ENCODE data around the gene LRRC49. TPM values are rescaled to one million over a fixed set of nuclear protein-coding genes. Genes with fewer than 3 reads are reported as not detected.

Gene LRRC49
- total and polyA plus RNA-seq, 3 experiments from 2014 or later: 0.46 to 0.62 TPM; not detected in 1

DNA sequence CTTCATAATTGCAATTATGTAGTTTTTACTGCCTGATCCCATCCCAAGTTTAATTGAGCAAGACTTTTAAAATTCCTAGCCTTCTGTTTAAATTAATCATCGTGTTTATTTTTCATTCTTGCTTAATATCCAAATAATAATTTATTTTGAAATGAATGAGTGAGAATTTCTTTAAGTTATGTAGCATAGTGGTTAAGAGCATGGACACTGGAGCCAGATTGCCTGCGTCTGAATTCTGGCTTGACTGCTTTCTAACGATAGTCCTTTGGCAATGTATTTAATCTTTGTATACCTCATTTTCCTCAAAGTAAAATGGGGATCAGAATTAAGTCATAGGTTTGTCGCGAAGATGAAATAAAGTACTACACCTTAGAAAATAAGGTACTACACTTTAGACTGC lies 71.4 kb downstream of the LRRC49 start:
- H3K27ac Mint-ChIP-seq: no peak overlapping the region
- no peak overlapping the region for H3K4me3 Mint-ChIP-seq
- Histone ChIP-seq H3K27me3 (ENCODE audit: insufficient read depth, low read length, poor library complexity, severe bottlenecking) (no peaks in the 10 kb centered on the region), H3K4me1 (ENCODE audit: insufficient read depth, low read length) (no peaks in the 10 kb centered on the region), H3K4me3 (ENCODE audit: low read length) (no peak overlapping the region), H3K9me3 (ENCODE audit: low read length) (no peaks in the 10 kb centered on the region), H3K27ac (ENCODE audit: low read depth, low read length) (no peak overlapping the region), H3K36me3 (ENCODE audit: insufficient read depth, low read length) (no peaks in the 10 kb centered on the region)
- POLR2A ChIA-PET: no interaction called here
- H3K4me1 Mint-ChIP-seq: no peaks in the 10 kb centered on the region
- DNase-seq: no peak
- H3K27me3 Mint-ChIP-seq: peaks cover 0 to 7% of the 10 kb centered on the region in 2 donors
- H3K36me3 Mint-ChIP-seq: no peaks in the 10 kb centered on the region
- CTCF ChIA-PET: no interaction called here
- peaks cover 0 to 3% (median 0%) of the 10 kb centered on the region in 5 donors for H3K9me3 Mint-ChIP-seq

DNA sequence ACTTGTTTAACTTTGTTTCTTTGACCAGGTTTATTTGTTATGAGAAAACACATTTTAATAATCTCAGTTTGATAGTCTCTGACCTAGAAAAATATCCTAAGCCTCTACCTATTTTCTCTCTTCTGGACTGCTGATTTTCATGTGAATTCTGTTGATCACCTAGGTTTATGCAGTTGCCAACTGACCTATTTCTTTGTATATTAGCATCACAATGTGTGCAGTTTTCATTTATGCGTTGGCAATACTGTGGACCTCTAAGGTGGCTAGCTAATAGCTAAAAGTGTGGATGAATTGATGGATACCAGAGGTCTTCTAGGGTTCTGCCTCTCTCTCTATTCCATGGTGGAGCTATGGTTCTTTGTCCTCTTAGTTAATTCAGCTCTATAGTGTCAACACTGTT lies 72.1 kb downstream of the LRRC49 start:
- H3K27ac ChIP-seq (ENCODE audit: low read depth, low read length): no peak overlapping the region
- no peaks in the 10 kb centered on the region for H3K36me3 ChIP-seq (ENCODE audit: insufficient read depth, low read length)
- DNase-seq: no peak
- H3K4me3 ChIP-seq (ENCODE audit: low read length): no peak overlapping the region
- H3K27me3 Mint-ChIP-seq: peaks cover 0 to 2% of the 10 kb centered on the region in 2 donors
- H3K4me1 Mint-ChIP-seq: no peaks in the 10 kb centered on the region
- CTCF ChIA-PET: no interaction called here
- peaks cover 0 to 3% (median 0%) of the 10 kb centered on the region in 5 donors for H3K9me3 Mint-ChIP-seq
- no peak overlapping the region for H3K27ac Mint-ChIP-seq
- H3K4me1 ChIP-seq (ENCODE audit: insufficient read depth, low read length): no peaks in the 10 kb centered on the region
- H3K36me3 Mint-ChIP-seq: no peaks in the 10 kb centered on the region
- POLR2A ChIA-PET: no interaction called here
- H3K9me3 ChIP-seq (ENCODE audit: low read length): no peaks in the 10 kb centered on the region
- no peak overlapping the region for H3K4me3 Mint-ChIP-seq
- H3K27me3 ChIP-seq (ENCODE audit: insufficient read depth, low read length, poor library complexity, severe bottlenecking): no peaks in the 10 kb centered on the region

DNA sequence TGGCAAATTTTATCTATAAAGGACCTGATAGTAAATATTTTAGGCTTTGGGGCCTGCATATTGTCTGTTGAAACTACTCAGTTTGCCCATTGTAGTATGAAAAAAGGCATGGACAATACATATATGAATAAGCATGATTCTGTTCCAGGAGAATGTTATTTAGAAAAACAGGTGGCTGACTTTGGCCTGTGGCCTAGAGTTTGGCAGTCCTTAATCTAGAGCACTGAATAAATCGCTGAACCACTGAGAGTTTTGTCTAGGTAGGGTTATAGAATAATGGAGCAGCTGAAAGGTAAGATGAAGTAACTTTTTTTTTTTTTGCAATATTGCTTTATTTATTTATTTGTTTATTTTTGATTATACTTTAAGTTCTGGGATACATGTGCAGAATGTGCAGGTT lies 75.0 kb downstream of the LRRC49 start:
- Histone ChIP-seq H3K9me3 (ENCODE audit: low read length) (no peaks in the 10 kb centered on the region), H3K27ac (ENCODE audit: low read depth, low read length) (no peak overlapping the region), H3K27me3 (ENCODE audit: insufficient read depth, low read length, poor library complexity, severe bottlenecking) (no peaks in the 10 kb centered on the region), H3K36me3 (ENCODE audit: insufficient read depth, low read length) (no peaks in the 10 kb centered on the region), H3K4me3 (ENCODE audit: low read length) (no peak overlapping the region), H3K4me1 (ENCODE audit: insufficient read depth, low read length) (no peaks in the 10 kb centered on the region)
- no peak for DNase-seq
- Mint-ChIP-seq H3K27me3 (peaks cover 0 to 3% of the 10 kb centered on the region in 2 donors), H3K4me3 (no peak overlapping the region), H3K27ac (no peak overlapping the region), H3K36me3 (no peaks in the 10 kb centered on the region), H3K4me1 (no peaks in the 10 kb centered on the region), H3K9me3 (peaks cover 0 to 3% (median 0%) of the 10 kb centered on the region in 5 donors)
- ChIA-PET CTCF (no interaction called here), POLR2A (no interaction called here)

DNA sequence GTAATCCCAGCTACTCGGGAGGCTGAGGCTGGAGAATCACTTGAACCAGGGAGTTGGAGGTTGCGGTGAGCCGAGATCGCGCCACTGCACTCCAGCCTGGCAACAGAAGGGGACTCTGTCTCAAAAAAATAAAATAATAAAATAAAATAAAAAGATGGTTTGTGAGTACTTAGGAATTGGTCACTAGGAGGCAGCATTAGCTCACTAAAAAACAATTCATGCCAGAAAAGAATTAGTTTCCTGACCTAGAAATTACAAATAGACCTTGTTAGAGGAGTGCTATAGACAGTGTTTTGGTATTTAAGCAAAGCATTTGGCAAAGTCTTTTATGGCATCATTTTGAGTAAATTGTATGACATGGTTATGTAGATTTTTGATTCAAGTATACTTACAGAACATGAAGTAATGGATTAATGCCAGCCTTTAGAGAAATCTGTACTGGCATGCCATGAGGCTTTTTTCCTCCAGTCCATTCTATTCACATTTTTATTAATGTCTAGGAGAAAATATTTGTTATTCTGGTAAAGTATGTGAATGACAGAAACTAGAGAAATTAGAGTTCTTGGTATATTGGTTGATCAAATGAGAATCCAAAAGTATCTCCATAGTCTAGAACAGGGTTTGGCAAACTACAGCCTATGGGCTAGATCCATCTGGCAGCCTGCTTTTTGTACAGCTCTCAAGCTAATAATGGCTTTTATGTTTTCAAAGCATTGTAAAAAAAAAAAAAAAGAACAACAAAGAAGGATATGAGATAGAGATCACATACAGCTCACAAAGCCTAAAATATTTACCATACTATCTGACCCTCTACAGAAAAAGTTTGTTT lies 81.6 kb downstream of the LRRC49 start:
- Mint-ChIP-seq H3K4me3 (no peak overlapping the region), H3K4me1 (no peaks in the 10 kb centered on the region), H3K36me3 (no peaks in the 10 kb centered on the region), H3K9me3 (peaks cover 0 to 7% (median 0%) of the 10 kb centered on the region in 5 donors), H3K27me3 (peaks cover 5 to 22% of the 10 kb centered on the region in 2 donors), H3K27ac (no peak overlapping the region)
- H3K4me3 ChIP-seq (ENCODE audit: low read length): no peak overlapping the region
- ChIA-PET POLR2A (no interaction called here), CTCF (no interaction called here)
- DNase-seq: no peak
- H3K9me3 ChIP-seq (ENCODE audit: low read length): no peaks in the 10 kb centered on the region
- no peaks in the 10 kb centered on the region for H3K4me1 ChIP-seq (ENCODE audit: insufficient read depth, low read length)
- no peaks in the 10 kb centered on the region for H3K36me3 ChIP-seq (ENCODE audit: insufficient read depth, low read length)
- no peak overlapping the region for H3K27ac ChIP-seq (ENCODE audit: low read depth, low read length)
- no peaks in the 10 kb centered on the region for H3K27me3 ChIP-seq (ENCODE audit: insufficient read depth, low read length, poor library complexity, severe bottlenecking)

DNA sequence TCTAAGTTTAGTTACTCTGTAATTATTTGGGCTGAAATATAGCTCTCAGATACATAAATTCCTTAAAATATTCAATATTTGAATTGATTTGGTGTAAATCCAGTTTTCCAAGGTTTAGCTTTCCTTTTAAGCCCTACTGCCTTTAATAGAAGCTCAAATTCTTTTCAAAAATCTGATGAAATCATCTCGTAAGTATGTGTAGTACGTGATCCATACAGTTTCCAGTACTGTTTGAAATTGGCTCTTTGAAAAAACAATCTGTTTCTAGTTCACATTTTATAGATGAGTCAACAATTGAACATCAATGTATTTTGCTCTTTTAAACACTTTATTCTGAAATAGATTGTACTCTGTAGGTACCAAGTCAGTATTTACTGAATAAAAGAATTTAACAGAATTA lies 84.2 kb downstream of the LRRC49 start:
- no peaks in the 10 kb centered on the region for H3K36me3 Mint-ChIP-seq
- H3K9me3 Mint-ChIP-seq: peaks cover 0 to 7% (median 0%) of the 10 kb centered on the region in 5 donors

DNA sequence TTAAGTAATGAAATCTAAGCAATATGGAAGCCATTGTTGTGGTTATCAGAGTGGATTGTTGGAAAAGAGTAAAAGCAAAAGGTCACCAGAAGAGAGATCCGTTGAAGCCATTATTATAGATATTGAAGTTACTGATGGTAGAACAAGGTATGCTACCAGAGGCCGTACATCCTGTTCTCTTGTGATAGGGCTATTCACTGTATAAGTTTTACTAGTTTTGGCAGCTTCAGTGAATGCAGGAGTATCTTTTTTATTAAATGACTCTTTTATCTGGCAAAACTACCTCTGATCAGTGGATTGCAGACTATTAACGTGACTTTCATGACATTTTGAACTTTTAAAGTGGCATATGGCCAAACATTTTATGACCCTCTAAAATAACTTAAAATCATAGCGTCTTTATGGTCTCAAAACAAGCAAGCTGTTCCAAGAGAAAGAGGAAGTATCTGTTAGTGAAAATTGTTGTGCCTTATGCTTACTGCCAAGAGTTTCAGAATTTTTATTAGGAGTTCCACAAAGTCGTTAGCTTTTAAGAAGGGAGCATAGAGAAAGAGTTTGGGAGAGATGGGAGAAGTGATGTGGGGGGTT lies 102.9 kb downstream of the LRRC49 start:
- Mint-ChIP-seq H3K36me3 (peaks cover 0 to 2% (median 0%) of the 10 kb centered on the region in 3 donors), H3K4me3 (peak overlapping the region in 1 of 7 donors; percentile 0), H3K4me1 (no peaks in the 10 kb centered on the region), H3K27me3 (peaks cover 7% of the 10 kb centered on the region in 2 donors), H3K27ac (no peak overlapping the region), H3K9me3 (peaks cover 7 to 21% (median 16%) of the 10 kb centered on the region in 5 donors)
- no peaks in the 10 kb centered on the region for H3K36me3 ChIP-seq (ENCODE audit: insufficient read depth, low read length)
- CTCF ChIA-PET: no interaction called here
- no peak overlapping the region for H3K4me3 ChIP-seq (ENCODE audit: low read length)
- POLR2A ChIA-PET: no interaction called here
- no peak for DNase-seq
- H3K27ac ChIP-seq (ENCODE audit: low read depth, low read length): no peak overlapping the region
- H3K27me3 ChIP-seq (ENCODE audit: insufficient read depth, low read length, poor library complexity, severe bottlenecking): no peaks in the 10 kb centered on the region
- H3K9me3 ChIP-seq (ENCODE audit: low read length): no peaks in the 10 kb centered on the region
- H3K4me1 ChIP-seq (ENCODE audit: insufficient read depth, low read length): no peaks in the 10 kb centered on the region

More for the DNA sequence above, 84.2 kb downstream of the LRRC49 start:
- Mint-ChIP-seq H3K4me3 (no peak overlapping the region), H3K4me1 (no peaks in the 10 kb centered on the region), H3K27ac (no peak overlapping the region), H3K27me3 (peaks cover 9 to 33% of the 10 kb centered on the region in 2 donors)
- H3K4me3 ChIP-seq (ENCODE audit: low read length): no peak overlapping the region
- ChIA-PET CTCF (no interaction called here), POLR2A (no interaction called here)
- H3K4me1 ChIP-seq (ENCODE audit: insufficient read depth, low read length): no peaks in the 10 kb centered on the region
- no peaks in the 10 kb centered on the region for H3K36me3 ChIP-seq (ENCODE audit: insufficient read depth, low read length)
- no peaks in the 10 kb centered on the region for H3K27me3 ChIP-seq (ENCODE audit: insufficient read depth, low read length, poor library complexity, severe bottlenecking)
- H3K27ac ChIP-seq (ENCODE audit: low read depth, low read length): no peak overlapping the region
- no peak for DNase-seq
- no peaks in the 10 kb centered on the region for H3K9me3 ChIP-seq (ENCODE audit: low read length)

DNA sequence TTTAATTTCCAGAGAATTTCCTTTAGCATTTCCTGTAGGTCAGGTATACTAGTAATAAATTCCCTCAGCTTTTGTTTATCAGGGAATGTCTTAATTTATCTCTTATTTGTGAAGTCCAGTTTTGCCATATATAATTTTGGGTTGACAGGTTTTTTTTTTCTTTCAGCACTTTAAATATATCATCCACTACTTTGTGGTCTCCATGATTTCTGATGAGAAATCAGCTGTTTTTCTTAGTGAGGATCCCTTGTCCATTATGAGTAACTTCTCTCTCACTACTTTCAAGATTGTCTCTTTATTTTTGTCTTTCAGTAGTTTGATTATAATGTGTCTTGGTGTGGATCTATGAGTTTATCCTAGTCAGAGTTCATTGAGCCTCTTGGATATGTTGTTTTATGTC lies 105.7 kb downstream of the LRRC49 start:
- POLR2A ChIA-PET: no interaction called here
- Mint-ChIP-seq H3K4me3 (no peak overlapping the region), H3K4me1 (no peaks in the 10 kb centered on the region), H3K36me3 (peaks cover 0 to 2% (median 0%) of the 10 kb centered on the region in 3 donors), H3K27me3 (peaks cover 7 to 13% of the 10 kb centered on the region in 2 donors), H3K9me3 (peaks cover 10 to 16% (median 13%) of the 10 kb centered on the region in 5 donors), H3K27ac (no peak overlapping the region)
- Histone ChIP-seq H3K9me3 (ENCODE audit: low read length) (no peaks in the 10 kb centered on the region), H3K4me3 (ENCODE audit: low read length) (no peak overlapping the region), H3K27ac (ENCODE audit: low read depth, low read length) (no peak overlapping the region), H3K36me3 (ENCODE audit: insufficient read depth, low read length) (no peaks in the 10 kb centered on the region), H3K27me3 (ENCODE audit: insufficient read depth, low read length, poor library complexity, severe bottlenecking) (no peaks in the 10 kb centered on the region), H3K4me1 (ENCODE audit: insufficient read depth, low read length) (no peaks in the 10 kb centered on the region)
- no peak for DNase-seq
- CTCF ChIA-PET: no interaction called here

DNA sequence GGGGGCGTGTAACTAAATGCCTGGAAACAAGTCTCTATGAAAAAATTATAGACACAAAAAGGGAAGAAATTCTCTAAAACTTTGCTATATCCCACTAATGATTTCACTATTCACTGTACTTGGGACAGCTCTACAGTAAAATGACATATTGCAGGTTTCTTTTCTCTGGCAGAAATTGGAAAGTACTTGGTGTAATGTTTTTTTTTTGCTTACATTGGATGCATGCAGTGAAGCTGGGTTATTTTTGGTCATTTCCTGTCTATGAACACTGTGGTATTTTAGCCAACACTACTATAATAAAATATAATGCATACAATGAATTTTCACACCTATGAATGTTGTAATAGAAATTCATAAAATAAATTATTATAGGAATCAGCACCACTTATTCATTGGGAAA lies 109.7 kb downstream of the LRRC49 start:
- DNase-seq: no peak
- H3K27me3 ChIP-seq (ENCODE audit: insufficient read depth, low read length, poor library complexity, severe bottlenecking): no peaks in the 10 kb centered on the region
- Mint-ChIP-seq H3K4me3 (no peak overlapping the region), H3K27me3 (peaks cover 9 to 30% of the 10 kb centered on the region in 2 donors), H3K4me1 (no peaks in the 10 kb centered on the region), H3K27ac (no peak overlapping the region), H3K9me3 (peaks cover 10 to 17% (median 15%) of the 10 kb centered on the region in 5 donors), H3K36me3 (peaks cover 0 to 2% (median 0%) of the 10 kb centered on the region in 3 donors)
- no peaks in the 10 kb centered on the region for H3K4me1 ChIP-seq (ENCODE audit: insufficient read depth, low read length)
- H3K36me3 ChIP-seq (ENCODE audit: insufficient read depth, low read length): no peaks in the 10 kb centered on the region
- H3K27ac ChIP-seq (ENCODE audit: low read depth, low read length): no peak overlapping the region
- H3K4me3 ChIP-seq (ENCODE audit: low read length): no peak overlapping the region
- POLR2A ChIA-PET: no interaction called here
- CTCF ChIA-PET: no interaction called here
- H3K9me3 ChIP-seq (ENCODE audit: low read length): no peaks in the 10 kb centered on the region

Data from CD8-positive, alpha-beta memory T cell (primary cell).